22Rv1 (cell line): Measurements from ENCODE around the gene THRB.
A peak's percentile ranks its signal among the peaks of the same experiment; 100 is the strongest.

Experiments
- H3K27ac ChIP-seq: fragments of 450-650 bp; 2 replicates; pipeline ENCODE4 v1.5.1; 2017
- CTCF ChIP-seq: fragments of 450-650 bp; IDR thresholded peaks from 2 replicates; pipeline ENCODE4 v1.5.1; 2017; ENCODE audit warnings: mild to moderate bottlenecking
- ZFX ChIP-seq: fragments of 450-650 bp; IDR thresholded peaks from 2 replicates; pipeline ENCODE4 v1.6.1; 2017; ENCODE audit warnings: antibody characterized with exemption, borderline replicate concordance

THRB gene

DNA sequence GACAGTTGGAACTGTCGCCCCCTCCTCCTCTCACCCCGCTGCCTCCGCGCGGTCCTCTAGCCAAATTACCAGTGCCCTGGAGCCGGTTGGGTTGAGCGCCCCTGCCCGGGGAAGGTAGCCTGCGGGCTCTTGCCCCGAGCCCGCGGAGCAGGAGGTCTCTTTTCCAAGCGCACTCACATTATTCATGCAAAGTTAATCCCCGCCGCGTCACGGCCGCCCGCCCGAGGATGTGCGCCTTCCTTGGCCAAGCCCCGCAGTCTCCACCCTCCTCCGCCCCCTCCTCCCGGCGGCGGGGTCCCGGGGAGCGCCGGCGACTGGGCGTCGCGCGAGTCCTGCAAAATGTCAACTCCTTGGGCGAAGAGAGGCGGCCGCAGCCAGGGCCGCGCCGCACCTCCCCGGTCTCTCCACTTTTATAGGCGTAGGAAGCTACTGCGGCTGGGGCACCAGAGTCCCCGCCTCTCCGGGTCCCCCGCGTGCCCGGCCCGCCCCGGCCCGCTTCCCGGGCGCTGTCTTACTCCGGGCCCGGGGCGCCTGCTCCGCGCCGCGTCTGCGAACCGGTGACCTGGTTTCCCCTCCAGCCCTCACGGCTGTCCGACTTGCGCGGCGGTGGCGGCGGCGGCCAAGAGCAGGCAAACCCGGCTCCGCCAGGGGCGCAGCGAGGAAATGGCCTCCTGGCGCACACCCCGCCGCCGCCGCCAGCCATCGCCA lies at the start of gene THRB:
TSS of gene THRB (minus strand) at position 233 of the 708 bp plus-strand sequence.
- H3K27ac ChIP-seq = peak within 1 kb of the TSS; percentile 79
- peak; percentile 60 for TF ChIP-seq CTCF
- no peak for TF ChIP-seq ZFX

GRCh38 chr3:24541935-24542334 lies 47.3 kb upstream of the THRB start:
- TF ChIP-seq ZFX (no peak), CTCF (no peak)
- H3K27ac ChIP-seq = no peak overlapping the region

- H3K27ac ChIP-seq = no peak overlapping the region
- TF ChIP-seq CTCF (no peak), ZFX (no peak)
These were observed 46.2 kb upstream of the THRB start for GRCh38 chr3:24540821-24541220.

DNA sequence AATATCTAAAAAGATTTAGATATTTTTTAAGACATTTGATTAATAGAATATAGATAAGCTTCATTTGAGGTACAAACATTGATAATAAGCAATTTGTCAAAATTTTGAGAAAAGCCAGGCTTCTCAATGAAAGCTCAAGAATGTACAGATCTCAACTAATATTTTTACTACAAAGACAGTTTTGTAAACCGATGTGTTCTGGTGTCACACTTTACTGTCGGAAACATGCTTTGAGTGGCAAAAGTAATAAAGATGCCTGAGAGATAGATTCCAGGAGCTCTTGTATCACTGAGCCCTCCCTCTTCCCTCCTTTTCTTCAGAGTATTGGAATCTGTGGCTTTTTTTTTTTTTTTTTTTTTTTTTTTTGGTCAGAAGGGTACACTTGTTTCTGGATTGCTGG lies 45.0 kb upstream of the THRB start:
- TF ChIP-seq ZFX = no peak
- no peak for TF ChIP-seq CTCF
- no peak overlapping the region for H3K27ac ChIP-seq

DNA sequence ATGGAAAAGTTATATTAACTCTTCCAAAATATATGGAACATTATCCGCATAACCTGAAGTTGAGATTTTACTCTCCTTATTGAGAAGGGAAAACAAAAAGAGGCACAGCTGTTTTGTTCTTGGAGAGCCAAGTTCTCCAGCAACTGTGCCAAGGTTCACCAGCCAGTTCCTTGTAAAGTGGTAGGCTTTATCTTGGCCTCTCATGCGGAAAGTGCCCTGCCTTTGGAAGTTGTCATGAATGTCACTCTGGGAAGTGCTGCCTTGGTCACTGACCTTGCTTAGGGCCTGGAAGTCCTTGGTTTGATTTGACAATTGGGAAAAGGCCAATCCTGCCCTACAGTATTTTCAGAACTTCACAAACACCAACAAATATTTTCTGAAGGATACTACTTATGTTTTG lies 44.2 kb upstream of the THRB start:
- TF ChIP-seq ZFX (no peak), CTCF (no peak)
- no peak overlapping the region for H3K27ac ChIP-seq

- no peak overlapping the region for H3K27ac ChIP-seq
- TF ChIP-seq ZFX (no peak), CTCF (no peak)
These were observed 39.0 kb upstream of the THRB start for GRCh38 chr3:24533561-24534193.

GRCh38 chr3:24530471-24530870 lies 35.8 kb upstream of the THRB start:
- TF ChIP-seq CTCF (no peak), ZFX (no peak)
- H3K27ac ChIP-seq = no peak overlapping the region
